GM12873 (cell line): ENCODE measurements around the gene RIMBP2.

Source experiments
- CTCF ChIP-seq: IDR thresholded peaks from 2 replicates; pipeline ENCODE4 v1.5.1; 2012; ENCODE audit warnings: low read depth, mild to moderate bottlenecking, moderate library complexity, low read length, control low read depth; ENCODE audit not compliant: insufficient read depth; ENCODE audit errors: missing control alignments

RIMBP2 gene

GRCh38 chr12:130448044-130448821 lies 267.9 kb downstream of the RIMBP2 start:
- no peak for TF ChIP-seq CTCF

DNA sequence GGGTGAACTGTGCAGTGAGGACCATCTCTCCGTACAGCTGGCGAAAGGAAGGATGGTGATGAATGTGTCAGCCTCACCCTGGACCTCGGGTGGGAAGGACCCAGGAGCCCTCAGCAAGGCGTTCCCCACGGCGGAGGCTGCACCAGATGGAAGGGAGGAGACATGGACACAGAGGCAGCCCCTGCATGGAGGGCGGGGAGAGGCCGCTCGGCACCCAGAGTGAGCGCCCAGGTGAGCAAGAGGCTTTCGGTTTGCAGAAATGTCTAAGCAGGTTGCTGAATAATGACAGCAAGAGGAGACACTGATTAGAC lies 268.5 kb downstream of the RIMBP2 start:
- no peak for TF ChIP-seq CTCF

GRCh38 chr12:130446846-130447654 lies 269.0 kb downstream of the RIMBP2 start:
- TF ChIP-seq CTCF: no peak

GRCh38 chr12:130444986-130445385 lies 271.1 kb downstream of the RIMBP2 start:
- TF ChIP-seq CTCF: no peak

- TF ChIP-seq CTCF: no peak
Observed at GRCh38 chr12:130444061-130444460, 272.0 kb downstream of the RIMBP2 start.

DNA sequence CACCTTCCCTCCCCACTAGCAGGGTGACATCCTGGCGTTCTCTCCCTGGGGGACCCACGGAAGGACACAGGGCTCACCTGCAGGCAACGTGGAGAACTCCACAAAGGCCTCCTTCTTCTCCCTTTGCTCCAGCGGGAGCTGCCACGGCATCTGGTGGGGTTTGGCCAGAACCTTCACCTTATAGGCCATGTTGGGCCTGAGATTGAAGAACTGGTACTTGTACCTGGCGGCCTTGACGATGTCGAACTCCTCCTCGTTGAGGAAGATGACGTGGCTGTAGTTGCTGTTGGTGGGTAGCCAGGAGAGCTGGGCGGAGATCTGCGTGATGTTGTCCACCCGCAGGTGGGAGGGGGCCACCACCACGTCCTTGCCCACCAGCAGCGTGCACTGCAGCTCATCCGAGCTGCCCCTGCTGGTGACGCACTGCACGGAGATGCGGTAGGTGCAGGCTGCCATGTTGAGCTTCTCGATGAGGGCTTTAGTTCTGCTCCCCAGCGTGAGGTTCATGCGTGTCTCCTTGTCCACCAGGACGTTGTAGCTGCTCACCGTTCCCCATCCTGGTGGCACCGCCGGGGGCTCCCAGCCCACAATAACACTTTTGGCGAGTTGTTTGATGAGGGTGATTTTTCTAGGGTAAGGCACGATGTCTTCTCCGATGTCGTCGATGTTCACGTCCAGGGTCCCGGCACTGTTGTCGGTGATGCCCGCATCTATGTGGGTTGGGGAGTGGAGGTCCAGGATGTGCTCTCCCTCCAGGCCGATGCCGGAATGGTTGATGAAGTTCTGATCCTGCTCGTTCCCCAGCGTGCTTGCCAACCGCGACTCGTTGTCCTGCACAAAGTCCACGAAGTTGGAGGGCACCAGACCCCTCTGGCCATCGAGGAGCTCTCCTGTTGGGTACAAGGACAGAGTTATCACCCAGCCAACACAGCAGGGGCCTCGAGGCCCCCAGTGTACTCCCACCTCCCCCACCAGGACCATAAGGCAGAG lies 274.0 kb downstream of the RIMBP2 start:
- no peak for TF ChIP-seq CTCF

DNA sequence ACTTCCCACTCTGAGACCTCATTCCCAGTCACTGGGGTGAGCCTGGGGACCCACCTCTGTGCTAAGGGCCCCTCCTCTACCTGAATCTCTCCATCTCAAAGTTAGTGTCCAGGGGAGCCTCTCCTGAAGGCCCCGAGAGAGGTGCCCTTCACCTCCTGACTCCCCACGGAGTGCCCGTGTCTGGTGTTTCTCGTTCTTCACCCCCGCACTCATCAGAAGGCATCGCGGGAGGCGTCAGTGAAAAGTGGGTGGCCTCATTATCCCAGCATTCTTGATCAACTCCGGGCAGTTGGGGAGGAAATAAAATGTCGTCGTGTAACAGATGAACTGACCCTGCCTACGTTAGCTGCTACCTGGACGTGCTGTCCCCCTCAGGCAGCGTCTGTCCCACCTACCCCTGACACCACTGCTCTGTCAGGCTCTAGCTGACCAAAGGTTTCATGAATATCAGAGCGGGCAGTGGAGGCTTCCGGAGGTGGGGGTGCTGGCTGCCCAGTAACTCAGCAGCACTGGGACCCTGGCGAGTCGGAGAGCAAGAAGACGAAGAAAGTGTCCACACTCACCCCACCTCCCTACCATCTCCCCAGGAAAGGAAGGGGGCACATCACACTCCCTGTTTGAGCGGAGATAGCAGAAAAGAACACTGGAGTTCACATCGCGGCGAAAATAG lies 275.6 kb downstream of the RIMBP2 start:
- TF ChIP-seq CTCF: no peak
